ENCODE results near the gene GNAT3.

GNAT3 gene

DNA sequence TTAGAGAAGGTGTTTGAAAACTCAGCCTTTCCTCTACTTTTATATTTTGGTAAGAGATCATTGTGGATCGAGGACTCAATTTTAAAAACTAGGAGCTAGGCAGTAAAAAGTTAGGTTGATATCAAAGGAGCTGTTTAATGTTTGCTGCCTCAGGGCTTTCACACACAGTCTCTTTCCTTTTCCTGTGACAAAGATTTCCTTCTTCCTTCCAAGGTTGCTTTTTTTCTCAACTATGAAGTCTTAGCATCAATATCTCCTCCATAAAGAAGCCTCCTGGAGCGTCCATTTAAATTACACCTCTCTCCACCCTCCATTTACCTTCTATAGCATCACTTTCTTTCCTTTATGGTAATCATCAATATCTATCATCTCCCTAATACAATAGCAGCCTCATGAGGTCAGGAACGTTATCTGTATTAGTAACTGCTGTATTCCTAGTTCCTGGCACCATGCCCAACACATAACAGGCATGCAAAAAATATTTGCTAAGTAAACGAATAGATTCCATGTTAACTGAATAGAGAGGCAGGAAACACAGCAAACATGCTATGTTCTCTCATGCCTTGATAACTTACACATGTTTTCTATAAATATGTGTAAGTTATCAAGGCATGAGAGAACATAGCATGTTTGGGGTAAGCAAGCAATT is 48.5 kb downstream of the GNAT3 start:
- DNase-seq (ENCODE audit: low read depth): no peak

- DNase-seq (ENCODE audit: low read depth): no peak
These were observed 51.0 kb downstream of the GNAT3 start for GRCh38 chr7:80460857-80461256.

DNA sequence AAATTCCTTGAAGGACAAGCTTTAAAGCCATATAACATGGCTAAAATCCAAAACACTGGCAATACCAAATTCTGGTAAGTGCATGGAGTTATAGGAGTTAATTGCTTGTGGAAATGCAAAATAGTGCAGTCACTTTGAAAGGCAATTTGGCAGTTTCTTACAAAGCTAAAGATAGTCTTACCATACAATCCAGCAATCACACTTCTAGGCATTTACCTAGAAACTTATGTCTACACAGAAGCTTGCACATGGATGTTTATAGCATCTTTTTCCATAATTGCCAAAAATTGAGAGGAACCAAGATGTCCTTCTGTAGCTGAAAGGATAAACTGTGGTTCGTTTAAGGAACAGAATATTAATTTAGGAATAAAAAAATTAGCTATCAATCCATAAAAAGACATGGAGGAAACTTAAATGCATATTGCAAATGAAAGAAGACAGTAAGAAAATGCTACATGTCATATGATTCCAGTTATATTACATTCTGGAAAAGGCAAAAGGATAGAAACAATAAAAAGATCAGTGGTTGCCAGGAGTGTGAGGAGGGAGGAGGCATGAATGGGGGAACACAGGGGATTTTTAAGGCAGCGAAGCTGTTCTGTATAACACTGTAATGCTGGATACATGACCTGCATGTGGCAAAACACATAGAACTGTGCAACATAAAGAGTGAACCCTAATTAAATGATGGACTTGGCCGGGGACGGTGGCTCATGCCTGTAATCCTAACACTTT is 51.9 kb downstream of the GNAT3 start:
- DNase-seq (ENCODE audit: low read depth): no peak

DNA sequence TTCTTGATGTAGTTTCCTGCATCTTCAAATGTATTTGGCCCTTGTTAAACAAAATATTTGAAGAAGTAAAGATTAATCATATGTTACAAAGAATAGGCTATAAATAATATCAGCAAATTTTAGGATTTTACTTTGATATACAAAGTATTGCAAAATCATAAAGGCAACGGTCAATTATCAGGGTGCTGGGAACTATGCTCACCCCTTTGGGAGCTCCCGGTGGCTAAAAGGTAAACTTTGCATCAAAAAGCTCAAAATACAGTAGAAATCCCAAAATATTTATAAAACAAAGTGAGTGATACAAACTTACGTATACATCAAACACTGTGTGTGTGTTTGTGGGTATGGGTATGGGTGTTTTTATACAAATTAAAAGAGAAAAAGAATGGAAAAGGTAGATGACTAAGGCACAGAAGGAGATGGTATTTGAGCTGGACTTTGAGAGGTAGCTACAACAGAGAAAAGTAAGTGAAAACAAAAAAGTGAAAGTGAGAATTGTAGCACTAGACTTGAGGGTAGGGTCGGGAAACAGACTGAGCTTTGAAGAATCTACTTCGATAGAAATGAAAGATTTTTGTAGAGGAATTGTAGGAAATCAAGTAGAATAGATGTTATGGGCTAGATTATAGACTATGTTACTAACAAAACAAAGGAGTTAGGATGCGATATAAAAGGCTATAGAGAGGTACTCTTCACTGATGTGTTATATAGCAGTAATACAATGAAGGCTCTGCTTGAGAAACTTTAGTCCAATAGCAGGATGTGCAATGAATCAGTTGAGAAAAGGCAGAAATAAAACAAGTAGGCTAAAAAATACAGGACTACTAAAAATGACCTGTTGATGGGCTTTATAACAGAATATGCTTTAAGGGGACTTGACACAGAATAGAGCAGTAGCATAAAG is 52.8 kb downstream of the GNAT3 start:
- DNase-seq (ENCODE audit: low read depth): no peak

- no peak for DNase-seq (ENCODE audit: low read depth)
These were observed 58.0 kb downstream of the GNAT3 start for GRCh38 chr7:80453699-80454340.

DNA sequence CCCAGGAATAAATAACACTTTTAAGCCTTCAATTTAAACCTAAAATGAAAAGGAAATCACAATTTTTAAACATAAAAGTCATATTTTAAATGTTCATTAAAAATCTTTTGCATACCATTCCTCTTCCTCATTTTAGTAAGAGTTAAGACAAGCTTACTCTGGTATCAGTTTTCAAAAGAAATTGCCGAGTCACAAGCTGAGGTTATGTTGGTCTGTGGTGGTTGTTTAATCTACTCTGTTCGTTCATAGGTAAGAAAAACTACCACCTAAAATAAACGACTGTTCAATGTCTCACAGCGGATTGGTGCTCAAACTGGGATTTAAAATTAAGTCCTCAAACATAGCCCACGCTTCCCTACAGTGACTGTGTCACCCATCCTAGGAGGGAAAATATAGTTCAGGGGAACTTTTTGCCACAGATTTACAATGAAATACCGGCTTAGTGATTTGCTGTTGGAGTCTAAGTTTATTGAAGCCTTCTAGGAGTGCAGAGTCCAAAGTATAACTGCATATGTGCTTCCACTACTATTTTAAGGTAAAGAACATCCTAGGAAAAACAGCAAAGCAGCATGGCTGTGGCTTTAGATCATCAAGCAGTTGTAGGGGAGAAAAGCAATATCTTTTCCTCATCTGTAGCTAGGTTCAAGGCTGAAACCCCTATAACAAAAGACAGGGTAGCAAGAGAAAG is 61.1 kb downstream of the GNAT3 start:
- DNase-seq (ENCODE audit: low read depth): no peak

GRCh38 chr7:80449836-80450235 is 62.0 kb downstream of the GNAT3 start:
- no peak for DNase-seq (ENCODE audit: low read depth)

GRCh38 chr7:80445351-80445750 is 66.5 kb downstream of the GNAT3 start:
- DNase-seq (ENCODE audit: low read depth): no peak

GRCh38 chr7:80444811-80445210 is 67.1 kb downstream of the GNAT3 start:
- no peak for DNase-seq (ENCODE audit: low read depth)

DNA sequence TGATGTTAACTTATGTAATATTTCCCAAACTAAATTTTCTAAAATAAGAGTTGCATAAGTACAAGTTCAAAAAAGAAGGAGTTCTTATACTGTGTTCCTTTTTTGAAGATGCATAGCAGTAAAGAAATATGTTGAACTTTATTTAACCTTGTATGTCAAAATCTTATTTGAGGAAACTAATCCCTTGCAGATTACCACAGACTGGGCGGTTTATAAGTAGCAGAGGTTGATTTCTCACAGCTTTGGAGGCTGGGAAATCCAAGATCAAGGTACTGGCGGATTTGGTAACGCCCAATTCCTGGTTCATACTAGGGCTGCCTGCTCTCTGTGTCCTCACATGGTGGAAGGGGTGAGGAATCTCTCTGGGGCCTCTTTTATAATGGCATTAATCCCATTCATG is 68.5 kb downstream of the GNAT3 start:
- no peak for DNase-seq (ENCODE audit: low read depth)

DNA sequence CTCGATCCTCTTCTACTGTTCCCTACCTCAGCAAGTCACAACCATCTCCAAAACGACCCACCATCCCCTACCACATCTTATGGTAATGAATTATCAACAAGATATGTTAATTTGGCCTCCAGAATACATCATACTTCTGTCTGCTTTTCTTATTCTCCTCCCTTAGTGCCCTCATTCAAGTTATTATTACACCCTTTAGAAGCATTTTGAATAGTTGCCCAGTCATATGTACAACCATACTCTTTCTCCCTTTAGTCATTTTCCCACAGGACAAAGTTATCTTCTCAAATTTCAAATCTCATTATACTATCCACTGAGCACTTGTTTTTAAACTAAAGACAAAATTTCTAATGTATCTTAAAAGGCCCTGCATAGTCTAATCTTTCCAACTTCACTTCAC is 71.0 kb downstream of the GNAT3 start:
- no peak for DNase-seq (ENCODE audit: low read depth)

DNA sequence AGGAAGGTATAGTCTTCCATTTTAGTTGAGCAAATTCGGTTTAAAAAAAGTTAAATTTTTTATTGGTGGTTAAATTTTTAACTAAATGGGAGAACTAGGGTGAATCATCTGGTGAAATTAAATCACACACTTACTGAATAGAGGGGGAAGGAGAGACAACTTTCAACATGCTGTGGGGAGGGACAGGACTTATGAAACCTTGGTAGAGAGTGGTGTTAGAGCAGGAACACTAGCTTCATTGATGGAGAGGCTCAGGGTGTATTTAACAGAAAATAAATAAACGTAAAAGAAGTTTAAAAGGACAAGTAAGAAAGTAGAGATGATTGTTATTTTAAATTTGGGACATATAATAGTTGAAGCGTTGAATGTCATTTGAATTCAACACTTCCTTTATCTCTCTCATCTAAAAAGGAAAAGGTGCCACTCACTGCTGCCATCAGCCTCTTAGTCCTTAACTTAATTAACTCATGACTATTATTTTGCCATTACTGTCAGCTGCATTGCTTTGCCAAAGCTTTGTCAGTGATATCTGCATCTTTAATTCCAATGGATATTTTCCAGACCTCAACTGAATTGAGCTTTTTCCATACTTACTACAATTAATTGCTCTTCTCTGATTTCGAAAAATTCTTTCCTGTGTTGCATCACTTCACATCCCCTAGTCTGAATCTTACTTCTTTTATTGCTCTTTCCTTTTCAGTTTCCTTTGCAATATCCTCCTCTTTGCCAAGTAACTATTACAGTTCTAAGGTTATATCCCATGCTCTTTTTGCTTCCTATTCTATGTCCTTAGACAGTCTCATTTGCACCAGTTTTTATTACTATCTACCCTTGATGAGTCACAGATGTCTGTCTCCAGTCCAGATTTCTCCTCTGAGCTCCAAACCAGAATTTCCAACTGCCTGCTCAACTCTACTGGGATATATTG is 71.7 kb downstream of the GNAT3 start:
- no peak for DNase-seq (ENCODE audit: low read depth)

DNA sequence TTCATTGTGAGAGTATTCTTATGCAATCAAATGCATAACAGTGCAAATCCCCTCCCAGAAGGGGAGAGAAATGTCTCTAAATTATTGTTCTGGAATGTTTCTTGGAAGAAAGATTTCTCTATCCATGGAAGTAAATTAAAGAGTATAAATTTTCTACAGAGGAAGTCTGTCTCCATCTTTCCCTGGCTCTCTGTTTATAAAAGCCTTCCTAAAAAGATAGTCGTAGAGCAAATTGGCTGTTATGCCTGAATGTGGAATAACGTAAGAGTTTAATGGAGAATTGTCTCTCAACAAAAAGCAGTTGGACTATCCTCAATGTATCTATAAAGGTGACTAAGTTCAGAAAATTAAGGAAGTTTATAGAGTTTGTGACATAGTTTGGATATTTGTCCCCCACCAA is 76.3 kb downstream of the GNAT3 start:
- DNase-seq (ENCODE audit: low read depth): no peak

DNA sequence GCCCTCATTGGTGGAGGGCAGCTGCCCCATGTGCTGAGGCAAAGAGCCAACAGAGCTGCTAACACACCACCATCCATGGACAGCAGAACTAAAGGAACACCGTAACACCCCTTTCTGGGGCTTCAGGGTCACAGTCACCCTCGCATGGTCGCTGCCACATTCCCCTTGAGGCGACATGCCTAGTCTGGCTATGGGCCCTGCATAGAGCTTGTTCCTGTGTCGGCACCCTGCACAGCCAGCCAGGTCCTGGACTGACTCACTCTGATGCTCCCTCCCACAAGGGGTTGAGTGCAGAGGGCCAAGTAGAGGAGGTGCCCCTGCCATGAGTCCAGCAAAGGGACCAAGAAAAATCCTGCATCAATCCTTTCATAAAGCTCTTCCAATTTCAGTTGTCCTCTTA is 77.8 kb downstream of the GNAT3 start:
- DNase-seq (ENCODE audit: low read depth): no peak

DNA sequence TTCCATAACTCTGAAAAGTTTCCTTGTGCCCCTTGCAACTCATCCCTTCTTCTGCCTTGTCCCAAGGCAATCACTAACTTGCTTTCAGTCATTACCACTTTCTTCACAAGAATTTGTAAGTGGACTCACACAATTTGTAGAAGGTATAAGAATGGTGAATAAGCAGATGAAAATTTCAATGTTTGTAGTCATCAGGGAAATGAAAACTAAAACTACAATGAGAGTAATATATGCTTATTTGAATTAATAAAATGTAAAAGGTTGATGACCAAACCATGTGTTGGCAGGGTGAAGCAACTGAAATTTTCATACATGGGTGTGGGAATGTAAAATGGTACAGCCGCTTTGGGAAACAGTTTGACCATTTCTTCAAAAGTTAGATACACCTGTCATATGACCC is 79.7 kb downstream of the GNAT3 start:
- no peak for DNase-seq (ENCODE audit: low read depth)

GRCh38 chr7:80429181-80429580 is 82.7 kb downstream of the GNAT3 start:
- DNase-seq (ENCODE audit: low read depth): no peak

GRCh38 chr7:80428161-80429054 is 83.5 kb downstream of the GNAT3 start:
- DNase-seq (ENCODE audit: low read depth): no peak

DNA sequence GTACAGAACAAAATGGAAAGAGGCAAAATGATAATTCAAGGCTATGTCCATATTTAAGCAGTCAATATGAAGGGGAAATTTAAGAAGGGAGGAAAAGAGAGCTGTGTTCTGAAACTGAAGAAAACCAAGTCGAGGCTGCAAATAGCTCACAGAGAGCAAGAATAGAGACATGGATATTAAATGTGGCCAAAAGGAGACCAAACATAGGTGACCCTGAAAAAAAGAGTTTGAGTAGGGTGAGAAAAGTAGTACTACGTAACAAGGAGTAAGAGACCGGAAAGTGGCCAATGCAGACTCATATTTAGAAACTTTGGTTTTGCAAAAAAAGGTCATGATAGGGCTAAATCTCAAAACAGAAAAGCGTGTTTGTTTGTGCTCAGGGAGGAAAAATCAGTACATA is 84.6 kb downstream of the GNAT3 start:
- DNase-seq (ENCODE audit: low read depth): no peak

DNA sequence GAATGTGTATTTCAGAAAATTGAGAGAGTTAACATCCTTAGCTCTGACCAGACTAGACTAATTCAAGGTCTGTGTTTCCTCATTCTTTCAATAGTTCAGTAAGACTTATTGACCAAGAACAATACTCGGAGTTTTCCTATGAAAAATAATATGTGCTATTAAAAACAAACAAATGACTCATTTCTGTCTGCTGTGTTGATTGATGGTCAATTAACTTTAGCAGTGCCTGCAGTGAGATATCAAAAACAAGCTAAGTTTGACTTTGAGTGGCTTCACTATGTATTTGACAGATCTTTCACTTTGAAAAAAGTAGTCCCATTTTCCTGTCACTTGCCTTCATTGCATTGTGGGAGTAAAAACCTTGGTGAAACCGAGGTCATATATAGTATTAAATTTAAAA is 91.0 kb downstream of the GNAT3 start:
- no peak for DNase-seq (ENCODE audit: low read depth)
